Upper lobe of left lung (tissue), 6 donors: Measurements from ENCODE around the gene TBC1D3B. TPM values are rescaled to one million over a fixed set of nuclear protein-coding genes. Genes with fewer than 3 reads are reported as not detected.
"Not testable (repeated sequence)": the region's sequence is repeated elsewhere in the genome, so short reads cannot be mapped to it uniquely, and the experiment has no call there.

Source experiments
- ATAC-seq, 2 donors: fragments of 200-7000 bp; cut with Tn5 transposase; one replicate each; pipeline ENCODE4 v1.9.1; 2022; ENCODE audit warnings: mild to moderate bottlenecking in 2 of 2, moderate library complexity in 2 of 2; ENCODE audit not compliant: low FRiP score in 2 of 2
- DNase-seq, 2 donors: peaks; one replicate each; pipeline ENCODE4 v3.0.0-alpha.2; 2019 to 2020
- H3K27ac ChIP-seq, 4 donors: fragments of 200-600 bp; sonication (generic); one replicate each; pipeline ENCODE4 v1.5.1; 2016 to 2019
- H3K27me3 ChIP-seq, 4 donors: fragments of 200-600 bp; sonication (generic); one replicate each; pipeline ENCODE4 v1.5.1; 2017 to 2019
- H3K36me3 ChIP-seq, 4 donors: fragments of 200-600 bp; sonication (generic); one replicate each; pipeline ENCODE4 v1.5.1; 2016 to 2019
- H3K4me1 ChIP-seq, 4 donors: fragments of 200-600 bp; sonication (generic); one replicate each; pipeline ENCODE4 v1.5.1; 2018 to 2019
- H3K4me3 ChIP-seq, 4 donors: fragments of 200-600 bp; sonication (generic); one replicate each; pipeline ENCODE4 v1.5.1; 2017 to 2019; ENCODE audit warnings: mild to moderate bottlenecking in 2 of 4, moderate library complexity in 1 of 4
- H3K9me3 ChIP-seq, 4 donors: fragments of 200-600 bp; sonication (generic); one replicate each; pipeline ENCODE4 v1.5.1; 2018 to 2019
- CTCF ChIP-seq, 6 experiments: fragments of 450-650 bp in 4 of 6; fragments of 200-600 bp in 2 of 6; sonication (generic) in 2 of 6; IDR thresholded peaks; one replicate each; pipeline ENCODE4 v1.5.1; 2016 to 2019; ENCODE audit warnings: antibody characterized with exemption in 6 of 6
- EP300 ChIP-seq, 4 donors: sonication (generic); formaldehyde crosslinking; IDR thresholded peaks; one replicate each; pipeline ENCODE4 v1.5.1; 2017; ENCODE audit warnings: antibody characterized with exemption in 4 of 4, control low read depth in 2 of 4
- POLR2A ChIP-seq, 4 donors: fragments of 450-650 bp; IDR thresholded peaks; one replicate each; pipeline ENCODE4 v1.5.1; 2016 to 2017; ENCODE audit warnings: antibody characterized with exemption in 4 of 4, mild to moderate bottlenecking in 2 of 4
- POLR2AphosphoS5 ChIP-seq, 2 donors: sonication (generic); formaldehyde crosslinking; IDR thresholded peaks; one replicate each; pipeline ENCODE4 v1.5.1; 2017; ENCODE audit warnings: antibody characterized with exemption in 2 of 2
- WGBS, 2 donors: methylation state at CpG; one replicate each; pipeline ENCODE4 v1.1.5; 2017 to 2018; 5-methylcytosine and 5-hydroxymethylcytosine counted together
- total RNA-seq, 6 donors: library from RNA; depleted of rRNA in 4 of 6; stranded (reverse); fragments of >200 nt in 4 of 6; gene quantifications; one replicate each; pipeline versions ENCODE4 v1.1.0 to v1.2.1, GENCODE V29; 2016 to 2021
- donor health status: DM: no; HTN: no; CAD: no; lungs with moderate emphysema.
- donor health status: DM: no; HTN: yes; CAD: no; lungs with severe emphysema.

Gene TBC1D3B
- total RNA-seq, 6 donors from 2014 or later = 3.6 to 8.9 (median 7.0) TPM; not detected in 1

- Histone ChIP-seq H3K4me3 (no peak overlapping the region), H3K9me3 (no peaks in the 10 kb centered on the region), H3K36me3 (no peaks in the 10 kb centered on the region), H3K4me1 (peaks cover 0 to 24% (median 0%) of the 10 kb centered on the region in 4 donors), H3K27me3 (no peaks in the 10 kb centered on the region), H3K27ac (no peak overlapping the region)
- ATAC-seq = no peak
- no peak for TF ChIP-seq EP300 (IDR thresholded peaks at IDR 0.05)
- no peak for TF ChIP-seq POLR2A (IDR thresholded peaks at IDR 0.05)
- no peak for TF ChIP-seq POLR2AphosphoS5 (IDR thresholded peaks at IDR 0.05)
- TF ChIP-seq CTCF (IDR thresholded peaks at IDR 0.05) = no peak
- no peak for DNase-seq
These were observed 33.1 kb upstream of the TBC1D3B start for GRCh38 chr17:36209575-36209974.

- H3K27me3 ChIP-seq = not testable (repeated sequence)
- WGBS, 2 donors = 75 to 83% methylated on average over 6 of the region's 6 CpGs
These were observed 30.9 kb upstream of the TBC1D3B start for GRCh38 chr17:36207383-36207782.

GRCh38 chr17:36206486-36206821, 30.0 kb upstream of the TBC1D3B start:
- H3K27me3 ChIP-seq, DNase-seq, H3K4me3 ChIP-seq, H3K36me3 ChIP-seq, ATAC-seq, H3K27ac ChIP-seq, H3K9me3 ChIP-seq: not testable (repeated sequence)
- peaks cover 0 to 20% (median 8%) of the 10 kb centered on the region in 4 donors for H3K4me1 ChIP-seq
- WGBS, 2 donors = 44 to 47% methylated on average over 1 of the region's 1 CpG

More at GRCh38 chr17:36207383-36207782, 30.9 kb upstream of the TBC1D3B start:
- ATAC-seq, H3K9me3 ChIP-seq, H3K36me3 ChIP-seq, H3K4me3 ChIP-seq, DNase-seq, H3K27ac ChIP-seq: not testable (repeated sequence)
- H3K4me1 ChIP-seq = peaks cover 0 to 25% (median 6%) of the 10 kb centered on the region in 4 donors

- 59 to 70% methylated on average over 4 of the region's 4 CpGs for WGBS, 2 donors
These were observed 29.4 kb upstream of the TBC1D3B start for GRCh38 chr17:36205637-36206485.

GRCh38 chr17:36204724-36205500, 28.5 kb upstream of the TBC1D3B start:
- no peaks in the 10 kb centered on the region for H3K9me3 ChIP-seq
- 82 to 89% methylated on average over 7 of the region's 7 CpGs for WGBS, 2 donors
- peaks cover 0 to 11% (median 8%) of the 10 kb centered on the region in 4 donors for H3K4me1 ChIP-seq
- no peak overlapping the region for H3K27ac ChIP-seq
- no peaks in the 10 kb centered on the region for H3K36me3 ChIP-seq
- no peak for DNase-seq
- no peaks in the 10 kb centered on the region for H3K27me3 ChIP-seq
- no peak for ATAC-seq
- no peak overlapping the region for H3K4me3 ChIP-seq
- TF ChIP-seq CTCF (IDR thresholded peaks at IDR 0.05) = no peak
- TF ChIP-seq POLR2A (IDR thresholded peaks at IDR 0.05) = no peak
- no peak for TF ChIP-seq EP300 (IDR thresholded peaks at IDR 0.05)
- no peak for TF ChIP-seq POLR2AphosphoS5 (IDR thresholded peaks at IDR 0.05)

More at GRCh38 chr17:36205637-36206485, 29.4 kb upstream of the TBC1D3B start:
- Histone ChIP-seq H3K27ac (no peak overlapping the region), H3K4me3 (no peak overlapping the region), H3K9me3 (no peaks in the 10 kb centered on the region), H3K4me1 (peaks cover 0 to 18% (median 8%) of the 10 kb centered on the region in 4 donors), H3K36me3 (no peaks in the 10 kb centered on the region), H3K27me3 (no peaks in the 10 kb centered on the region)
- TF ChIP-seq POLR2AphosphoS5 (IDR thresholded peaks at IDR 0.05) (no peak), CTCF (IDR thresholded peaks at IDR 0.05) (no peak), POLR2A (IDR thresholded peaks at IDR 0.05) (no peak), EP300 (IDR thresholded peaks at IDR 0.05) (no peak)
- DNase-seq (no peak), ATAC-seq (no peak)
